ENCODE data around the gene ROR1. TPM values are rescaled to one million over a fixed set of nuclear protein-coding genes. Genes with fewer than 3 reads are reported as not detected.

Gene ROR1
- total and polyA plus RNA-seq, 5 donors from 2014 or later: not detected

GRCh38 chr1:63935143-63935542 is 161.3 kb downstream of the ROR1 start:
- Histone ChIP-seq H3K4me1 (ENCODE audit: control insufficient read depth, insufficient read depth, low read length, poor library complexity, severe bottlenecking) (no peaks in the 10 kb centered on the region), H3K27me3 (ENCODE audit: control insufficient read depth, insufficient read depth, low read length) (no peaks in the 10 kb centered on the region), H3K9me3 (ENCODE audit: control insufficient read depth in 2 of 2, low read length in 2 of 2) (no peaks in the 10 kb centered on the region), H3K27ac (ENCODE audit: insufficient read depth, low read length, poor library complexity, severe bottlenecking) (no peak overlapping the region), H3K36me3 (ENCODE audit: control insufficient read depth, insufficient read depth, low read length) (no peaks in the 10 kb centered on the region), H3K4me3 (ENCODE audit: low read depth, low read length) (no peak overlapping the region)
- no peaks in the 10 kb centered on the region for H3K4me1 Mint-ChIP-seq
- H3K9me3 Mint-ChIP-seq: no peaks in the 10 kb centered on the region
- no peak for ATAC-seq (ENCODE audit: low read depth in 2 of 2)
- no peak for DNase-seq
- H3K27ac Mint-ChIP-seq: no peak overlapping the region
- H3K36me3 Mint-ChIP-seq: no peaks in the 10 kb centered on the region
- no peaks in the 10 kb centered on the region for H3K27me3 Mint-ChIP-seq
- no peak overlapping the region for H3K4me3 Mint-ChIP-seq

GRCh38 chr1:63935553-63935952 is 161.7 kb downstream of the ROR1 start:
- ATAC-seq (ENCODE audit: low read depth in 2 of 2) (no peak), DNase-seq (no peak)
- H3K27ac Mint-ChIP-seq: no peak overlapping the region
- no peaks in the 10 kb centered on the region for H3K4me1 Mint-ChIP-seq
- no peaks in the 10 kb centered on the region for H3K36me3 Mint-ChIP-seq
- H3K9me3 Mint-ChIP-seq: no peaks in the 10 kb centered on the region
- no peak overlapping the region for H3K27ac ChIP-seq (ENCODE audit: insufficient read depth, low read length, poor library complexity, severe bottlenecking)
- H3K4me3 ChIP-seq (ENCODE audit: low read depth, low read length): no peak overlapping the region
- H3K36me3 ChIP-seq (ENCODE audit: control insufficient read depth, insufficient read depth, low read length): no peaks in the 10 kb centered on the region
- H3K4me3 Mint-ChIP-seq: no peak overlapping the region
- no peaks in the 10 kb centered on the region for H3K27me3 Mint-ChIP-seq
- H3K27me3 ChIP-seq (ENCODE audit: control insufficient read depth, insufficient read depth, low read length): no peaks in the 10 kb centered on the region
- H3K4me1 ChIP-seq (ENCODE audit: control insufficient read depth, insufficient read depth, low read length, poor library complexity, severe bottlenecking): no peaks in the 10 kb centered on the region
- H3K9me3 ChIP-seq (ENCODE audit: control insufficient read depth in 2 of 2, low read length in 2 of 2): no peaks in the 10 kb centered on the region

- no peak for ATAC-seq (ENCODE audit: low read depth in 2 of 2)
- Mint-ChIP-seq H3K27me3 (no peaks in the 10 kb centered on the region), H3K36me3 (no peaks in the 10 kb centered on the region), H3K4me1 (no peaks in the 10 kb centered on the region), H3K9me3 (no peaks in the 10 kb centered on the region), H3K4me3 (no peak overlapping the region), H3K27ac (no peak overlapping the region)
- Histone ChIP-seq H3K4me1 (ENCODE audit: control insufficient read depth, insufficient read depth, low read length, poor library complexity, severe bottlenecking) (no peaks in the 10 kb centered on the region), H3K4me3 (ENCODE audit: low read depth, low read length) (no peak overlapping the region), H3K9me3 (ENCODE audit: control insufficient read depth in 2 of 2, low read length in 2 of 2) (no peaks in the 10 kb centered on the region), H3K27ac (ENCODE audit: insufficient read depth, low read length, poor library complexity, severe bottlenecking) (no peak overlapping the region), H3K27me3 (ENCODE audit: control insufficient read depth, insufficient read depth, low read length) (no peaks in the 10 kb centered on the region), H3K36me3 (ENCODE audit: control insufficient read depth, insufficient read depth, low read length) (no peaks in the 10 kb centered on the region)
- DNase-seq: no peak
Measured at GRCh38 chr1:63936276-63936675, 162.5 kb downstream of the ROR1 start.

- no peaks in the 10 kb centered on the region for H3K4me1 ChIP-seq (ENCODE audit: control insufficient read depth, insufficient read depth, low read length, poor library complexity, severe bottlenecking)
- DNase-seq: no peak
- no peak for ATAC-seq (ENCODE audit: low read depth in 2 of 2)
- no peaks in the 10 kb centered on the region for H3K27me3 ChIP-seq (ENCODE audit: control insufficient read depth, insufficient read depth, low read length)
- no peak overlapping the region for H3K4me3 Mint-ChIP-seq
- H3K4me3 ChIP-seq (ENCODE audit: low read depth, low read length): no peak overlapping the region
- H3K27ac Mint-ChIP-seq: no peak overlapping the region
- H3K36me3 Mint-ChIP-seq: no peaks in the 10 kb centered on the region
- H3K9me3 Mint-ChIP-seq: no peaks in the 10 kb centered on the region
- H3K27ac ChIP-seq (ENCODE audit: insufficient read depth, low read length, poor library complexity, severe bottlenecking): no peak overlapping the region
- no peaks in the 10 kb centered on the region for H3K9me3 ChIP-seq (ENCODE audit: control insufficient read depth in 2 of 2, low read length in 2 of 2)
- no peaks in the 10 kb centered on the region for H3K36me3 ChIP-seq (ENCODE audit: control insufficient read depth, insufficient read depth, low read length)
- H3K4me1 Mint-ChIP-seq: no peaks in the 10 kb centered on the region
- no peaks in the 10 kb centered on the region for H3K27me3 Mint-ChIP-seq
Measured at GRCh38 chr1:63936801-63937200, 163.0 kb downstream of the ROR1 start.

- ATAC-seq (ENCODE audit: low read depth in 2 of 2): no peak
- Mint-ChIP-seq H3K4me3 (no peak overlapping the region), H3K4me1 (no peaks in the 10 kb centered on the region), H3K9me3 (no peaks in the 10 kb centered on the region), H3K27ac (no peak overlapping the region), H3K36me3 (no peaks in the 10 kb centered on the region), H3K27me3 (peaks cover 6% of the 10 kb centered on the region)
- Histone ChIP-seq H3K27ac (ENCODE audit: insufficient read depth, low read length, poor library complexity, severe bottlenecking) (no peak overlapping the region), H3K36me3 (ENCODE audit: control insufficient read depth, insufficient read depth, low read length) (no peaks in the 10 kb centered on the region), H3K4me3 (ENCODE audit: low read depth, low read length) (no peak overlapping the region), H3K9me3 (ENCODE audit: control insufficient read depth in 2 of 2, low read length in 2 of 2) (no peaks in the 10 kb centered on the region), H3K4me1 (ENCODE audit: control insufficient read depth, insufficient read depth, low read length, poor library complexity, severe bottlenecking) (no peaks in the 10 kb centered on the region), H3K27me3 (ENCODE audit: control insufficient read depth, insufficient read depth, low read length) (no peaks in the 10 kb centered on the region)
- no peak for DNase-seq
Measured at GRCh38 chr1:63937461-63938022, 163.7 kb downstream of the ROR1 start.

GRCh38 chr1:63940440-63940839 is 166.6 kb downstream of the ROR1 start:
- no peaks in the 10 kb centered on the region for H3K36me3 Mint-ChIP-seq
- peaks cover 7% of the 10 kb centered on the region for H3K27me3 Mint-ChIP-seq
- H3K4me1 Mint-ChIP-seq: no peaks in the 10 kb centered on the region
- Histone ChIP-seq H3K27ac (ENCODE audit: insufficient read depth, low read length, poor library complexity, severe bottlenecking) (no peak overlapping the region), H3K9me3 (ENCODE audit: control insufficient read depth in 2 of 2, low read length in 2 of 2) (no peaks in the 10 kb centered on the region), H3K36me3 (ENCODE audit: control insufficient read depth, insufficient read depth, low read length) (no peaks in the 10 kb centered on the region), H3K4me3 (ENCODE audit: low read depth, low read length) (no peak overlapping the region), H3K27me3 (ENCODE audit: control insufficient read depth, insufficient read depth, low read length) (no peaks in the 10 kb centered on the region), H3K4me1 (ENCODE audit: control insufficient read depth, insufficient read depth, low read length, poor library complexity, severe bottlenecking) (no peaks in the 10 kb centered on the region)
- ATAC-seq (ENCODE audit: low read depth in 2 of 2) (no peak), DNase-seq (no peak)
- no peak overlapping the region for H3K4me3 Mint-ChIP-seq
- no peaks in the 10 kb centered on the region for H3K9me3 Mint-ChIP-seq
- no peak overlapping the region for H3K27ac Mint-ChIP-seq

GRCh38 chr1:63943393-63943792 is 169.6 kb downstream of the ROR1 start:
- no peak for DNase-seq
- Histone ChIP-seq H3K27me3 (ENCODE audit: control insufficient read depth, insufficient read depth, low read length) (no peaks in the 10 kb centered on the region), H3K4me1 (ENCODE audit: control insufficient read depth, insufficient read depth, low read length, poor library complexity, severe bottlenecking) (no peaks in the 10 kb centered on the region), H3K27ac (ENCODE audit: insufficient read depth, low read length, poor library complexity, severe bottlenecking) (no peak overlapping the region), H3K36me3 (ENCODE audit: control insufficient read depth, insufficient read depth, low read length) (no peaks in the 10 kb centered on the region), H3K4me3 (ENCODE audit: low read depth, low read length) (no peak overlapping the region), H3K9me3 (ENCODE audit: control insufficient read depth in 2 of 2, low read length in 2 of 2) (no peaks in the 10 kb centered on the region)
- Mint-ChIP-seq H3K9me3 (no peaks in the 10 kb centered on the region), H3K4me3 (no peak overlapping the region), H3K27me3 (peaks cover 11% of the 10 kb centered on the region), H3K27ac (no peak overlapping the region), H3K36me3 (no peaks in the 10 kb centered on the region), H3K4me1 (no peaks in the 10 kb centered on the region)
- no peak for ATAC-seq (ENCODE audit: low read depth in 2 of 2)

- no peak for DNase-seq
- Histone ChIP-seq H3K36me3 (ENCODE audit: control insufficient read depth, insufficient read depth, low read length) (no peaks in the 10 kb centered on the region), H3K4me1 (ENCODE audit: control insufficient read depth, insufficient read depth, low read length, poor library complexity, severe bottlenecking) (no peaks in the 10 kb centered on the region), H3K27ac (ENCODE audit: insufficient read depth, low read length, poor library complexity, severe bottlenecking) (no peak overlapping the region), H3K27me3 (ENCODE audit: control insufficient read depth, insufficient read depth, low read length) (no peaks in the 10 kb centered on the region), H3K4me3 (ENCODE audit: low read depth, low read length) (no peak overlapping the region), H3K9me3 (ENCODE audit: control insufficient read depth in 2 of 2, low read length in 2 of 2) (no peaks in the 10 kb centered on the region)
- Mint-ChIP-seq H3K9me3 (no peaks in the 10 kb centered on the region), H3K27me3 (peaks cover 11% of the 10 kb centered on the region), H3K27ac (no peak overlapping the region), H3K36me3 (no peaks in the 10 kb centered on the region), H3K4me3 (no peak overlapping the region), H3K4me1 (no peaks in the 10 kb centered on the region)
- no peak for ATAC-seq (ENCODE audit: low read depth in 2 of 2)
Measured at GRCh38 chr1:63945943-63946342, 172.1 kb downstream of the ROR1 start.

All from CD4-positive, CD25-positive, alpha-beta regulatory T cell (primary cell).